ENCODE measurements around the gene C4B.
"Not testable (repeated sequence)": the region's sequence is repeated elsewhere in the genome, so short reads cannot be mapped to it uniquely, and the experiment has no call there.

Gene C4B

DNA sequence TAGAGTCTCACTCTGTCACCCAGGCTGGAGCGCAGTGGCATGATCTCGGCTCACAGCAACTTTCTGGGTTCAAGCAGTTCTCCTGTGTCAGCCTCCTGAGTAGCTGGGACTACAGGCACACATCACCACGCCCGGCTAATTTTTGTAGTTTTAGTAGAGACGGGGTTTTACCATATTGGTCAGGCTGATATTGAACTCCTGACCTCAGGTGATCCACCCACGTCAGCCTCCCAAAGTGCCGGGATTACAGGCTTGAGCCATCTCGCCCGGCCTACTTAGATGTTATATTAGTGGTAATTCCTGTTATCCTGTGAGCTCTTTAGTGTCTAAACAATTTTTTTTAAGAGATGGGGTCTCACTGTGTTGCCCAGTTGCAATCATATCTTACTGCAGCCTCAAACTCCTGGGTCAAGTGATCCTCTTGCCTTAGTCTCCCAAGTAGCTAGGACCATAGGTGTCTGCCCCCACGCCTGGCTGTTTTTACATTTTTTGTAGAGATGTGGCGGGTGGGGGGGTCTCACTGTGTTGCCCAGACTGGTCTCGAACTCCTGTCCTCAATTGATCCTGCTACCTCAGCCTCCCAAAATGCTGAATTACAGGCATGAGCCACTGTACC, 36.7 kb upstream of the C4B start:
- TF ChIP-seq, protein P1, sequence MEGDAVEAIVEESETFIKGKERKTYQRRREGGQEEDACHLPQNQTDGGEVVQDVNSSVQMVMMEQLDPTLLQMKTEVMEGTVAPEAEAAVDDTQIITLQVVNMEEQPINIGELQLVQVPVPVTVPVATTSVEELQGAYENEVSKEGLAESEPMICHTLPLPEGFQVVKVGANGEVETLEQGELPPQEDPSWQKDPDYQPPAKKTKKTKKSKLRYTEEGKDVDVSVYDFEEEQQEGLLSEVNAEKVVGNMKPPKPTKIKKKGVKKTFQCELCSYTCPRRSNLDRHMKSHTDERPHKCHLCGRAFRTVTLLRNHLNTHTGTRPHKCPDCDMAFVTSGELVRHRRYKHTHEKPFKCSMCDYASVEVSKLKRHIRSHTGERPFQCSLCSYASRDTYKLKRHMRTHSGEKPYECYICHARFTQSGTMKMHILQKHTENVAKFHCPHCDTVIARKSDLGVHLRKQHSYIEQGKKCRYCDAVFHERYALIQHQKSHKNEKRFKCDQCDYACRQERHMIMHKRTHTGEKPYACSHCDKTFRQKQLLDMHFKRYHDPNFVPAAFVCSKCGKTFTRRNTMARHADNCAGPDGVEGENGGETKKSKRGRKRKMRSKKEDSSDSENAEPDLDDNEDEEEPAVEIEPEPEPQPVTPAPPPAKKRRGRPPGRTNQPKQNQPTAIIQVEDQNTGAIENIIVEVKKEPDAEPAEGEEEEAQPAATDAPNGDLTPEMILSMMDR (conservative IDR thresholded peaks at IDR 0.05; ENCODE audit: low read length): no peak
- no peak for DNase-seq (ENCODE audit: low read depth)
- no peak overlapping the region for H3K4me3 ChIP-seq (ENCODE audit: low read length)

DNA sequence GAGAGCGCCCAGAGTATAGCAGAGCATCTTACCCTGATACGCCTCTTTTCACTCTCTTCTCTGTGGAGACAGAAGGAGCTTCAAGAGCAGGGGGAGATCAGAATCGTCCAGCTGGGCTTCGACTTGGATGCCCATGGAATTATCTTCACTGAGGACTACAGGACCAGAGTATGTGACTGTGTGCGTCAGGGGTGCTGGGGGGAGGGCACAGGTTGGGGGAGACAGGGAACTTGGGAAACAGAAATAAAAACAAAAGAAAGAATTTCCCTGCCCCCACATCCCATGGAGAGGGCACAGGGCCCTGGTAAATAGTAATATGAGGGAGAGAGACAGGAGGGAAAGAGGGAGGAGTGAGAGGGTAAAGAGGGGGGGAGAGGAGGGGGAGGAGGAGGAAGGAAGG, 35.8 kb upstream of the C4B start:
- no peak for DNase-seq (ENCODE audit: low read depth)
- no peak overlapping the region for H3K4me3 ChIP-seq (ENCODE audit: low read length)
- TF ChIP-seq, protein P1 (conservative IDR thresholded peaks at IDR 0.05; ENCODE audit: low read length): no peak

GRCh38 chr6:31979238-31979898, 35.2 kb upstream of the C4B start:
- H3K4me3 ChIP-seq (ENCODE audit: low read length): no peak overlapping the region
- DNase-seq (ENCODE audit: low read depth): no peak
- TF ChIP-seq, protein P1 (conservative IDR thresholded peaks at IDR 0.05; ENCODE audit: low read length): no peak

DNA sequence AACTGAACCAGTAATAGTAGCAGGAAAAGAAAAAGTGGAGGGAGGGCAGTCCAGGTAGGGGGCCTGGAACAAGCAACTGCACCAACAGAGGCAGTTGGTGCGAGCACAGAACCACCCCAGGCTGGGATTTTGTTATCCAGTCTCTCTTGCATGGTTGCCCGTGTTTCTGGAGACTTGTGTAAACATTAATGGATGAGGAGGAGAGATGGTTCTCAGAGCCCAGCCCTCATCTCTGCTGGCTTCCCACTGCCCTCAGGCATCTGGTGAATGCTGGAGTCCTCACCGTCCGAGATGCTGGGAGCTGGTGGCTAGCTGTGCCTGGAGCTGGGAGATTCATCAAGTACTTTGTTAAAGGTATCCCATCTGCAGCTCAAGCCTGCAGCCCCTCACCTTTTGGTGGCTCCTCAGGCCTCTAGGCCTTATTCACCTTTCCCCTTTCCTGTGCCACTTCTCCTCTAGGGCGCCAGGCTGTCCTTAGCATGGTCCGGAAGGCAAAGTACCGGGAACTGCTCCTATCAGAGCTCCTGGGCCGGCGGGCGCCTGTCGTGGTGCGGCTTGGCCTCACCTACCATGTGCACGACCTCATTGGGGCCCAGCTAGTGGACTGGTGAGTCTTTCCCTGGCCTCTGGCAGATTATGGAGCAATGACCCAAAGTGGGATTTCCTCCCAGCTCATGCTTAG, 34.3 kb upstream of the C4B start:
- not testable (repeated sequence) for DNase-seq (ENCODE audit: low read depth); H3K4me3 ChIP-seq (ENCODE audit: low read length)

- not testable (repeated sequence) for DNase-seq (ENCODE audit: low read depth); H3K4me3 ChIP-seq (ENCODE audit: low read length)
Observed at GRCh38 chr6:31980998-31981397, 33.6 kb upstream of the C4B start.

GRCh38 chr6:31981744-31982143, 32.9 kb upstream of the C4B start, which contains the start of gene C4A:
C4A (plus strand) TSS chr6:31982057; CDS start chr6:31982108, 51 bp downstream.
- not testable (repeated sequence) for DNase-seq (ENCODE audit: low read depth); H3K4me3 ChIP-seq (ENCODE audit: low read length)

DNA sequence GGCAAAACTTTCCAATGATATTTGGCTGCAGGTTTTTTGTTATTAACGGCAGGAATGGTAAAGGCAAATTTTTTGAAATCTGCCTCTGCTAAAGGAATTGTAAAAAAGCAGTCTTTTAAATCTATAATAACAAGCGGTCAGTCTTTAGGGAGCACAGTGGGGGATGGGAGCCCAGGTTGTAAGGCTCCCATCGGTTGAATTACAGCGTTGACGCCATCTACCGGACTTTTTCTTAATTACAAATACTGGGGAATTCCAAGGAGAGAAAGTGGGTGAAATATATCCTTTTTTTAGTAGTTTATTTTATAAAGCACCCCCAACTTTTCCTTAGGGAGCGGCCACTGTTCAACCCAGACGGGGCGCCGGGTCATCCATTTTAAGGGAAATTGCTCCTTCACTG, 25.2 kb upstream of the C4B start:
- DNase-seq (ENCODE audit: low read depth): not testable (repeated sequence)

GRCh38 chr6:31994421-31994820, 20.2 kb upstream of the C4B start:
- DNase-seq (ENCODE audit: low read depth); H3K4me3 ChIP-seq (ENCODE audit: low read length): not testable (repeated sequence)

More for the DNA sequence above, 25.2 kb upstream of the C4B start:
- H3K4me3 ChIP-seq (ENCODE audit: low read length): not testable (repeated sequence)

DNA sequence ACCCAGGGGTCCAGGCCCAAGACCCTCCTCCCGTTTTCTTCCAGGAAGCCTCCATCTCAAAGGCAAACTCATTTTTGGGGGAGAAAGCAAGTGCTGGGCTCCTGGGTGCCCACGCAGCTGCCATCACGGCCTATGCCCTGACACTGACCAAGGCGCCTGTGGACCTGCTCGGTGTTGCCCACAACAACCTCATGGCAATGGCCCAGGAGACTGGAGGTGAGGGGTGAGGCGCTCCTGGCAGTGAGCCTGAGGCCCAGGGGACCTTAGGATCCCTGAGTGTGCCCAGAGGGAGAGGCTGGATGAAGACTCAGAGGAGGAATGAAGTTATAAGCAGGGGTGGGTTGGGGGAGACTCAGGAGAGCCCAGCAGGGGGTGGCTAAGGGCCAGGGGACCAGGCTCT, 18.2 kb upstream of the C4B start:
- DNase-seq (ENCODE audit: low read depth); H3K4me3 ChIP-seq (ENCODE audit: low read length): not testable (repeated sequence)

GRCh38 chr6:32002546-32003268, 11.9 kb upstream of the C4B start:
- H3K4me3 ChIP-seq (ENCODE audit: low read length); DNase-seq (ENCODE audit: low read depth): not testable (repeated sequence)

GRCh38 chr6:32003301-32003700, 11.3 kb upstream of the C4B start:
- H3K4me3 ChIP-seq (ENCODE audit: low read length); DNase-seq (ENCODE audit: low read depth): not testable (repeated sequence)

DNA sequence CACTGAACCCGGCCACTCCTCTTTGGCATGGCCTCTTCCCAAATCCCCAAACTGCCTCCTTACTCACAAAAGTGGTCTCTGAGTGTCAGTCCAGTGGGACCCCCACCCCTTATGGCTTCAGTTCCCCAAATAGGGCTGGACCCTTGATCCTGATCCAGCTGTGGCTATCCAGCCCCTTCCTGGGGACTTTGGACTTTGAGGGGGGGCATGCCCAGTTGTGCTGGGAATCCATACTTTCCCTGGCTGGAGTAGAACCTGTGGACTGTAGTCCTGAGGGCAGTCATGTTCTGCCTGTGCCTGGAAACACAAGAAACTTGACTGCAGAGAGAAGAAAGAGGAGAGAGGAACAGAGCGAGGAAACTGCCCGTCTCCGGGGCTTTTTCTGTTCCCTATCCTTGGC, 10.2 kb upstream of the C4B start:
- H3K4me3 ChIP-seq (ENCODE audit: low read length); DNase-seq (ENCODE audit: low read depth): not testable (repeated sequence)

- H3K4me3 ChIP-seq (ENCODE audit: low read length); DNase-seq (ENCODE audit: low read depth): not testable (repeated sequence)
Observed at GRCh38 chr6:32004864-32005537, 9.6 kb upstream of the C4B start.

- not testable (repeated sequence) for DNase-seq (ENCODE audit: low read depth)
Observed at GRCh38 chr6:32005538-32005880, 9.1 kb upstream of the C4B start.

GRCh38 chr6:32005991-32006529, 8.5 kb upstream of the C4B start:
- H3K4me3 ChIP-seq (ENCODE audit: low read length); DNase-seq (ENCODE audit: low read depth): not testable (repeated sequence)

More at GRCh38 chr6:32005538-32005880, 9.1 kb upstream of the C4B start:
- not testable (repeated sequence) for H3K4me3 ChIP-seq (ENCODE audit: low read length)

All from AG10803 (cell line).